ENCODE results near the gene MAMDC2. TPM values are rescaled to one million over a fixed set of nuclear protein-coding genes. Genes with fewer than 3 reads are reported as not detected.

MAMDC2 gene
- total and polyA plus RNA-seq, 2 of the 8 experiments (the other 6 are each of a cell fraction or from before 2014, with no cell fraction given): 6.1 to 15.4 TPM

- no peak for TF ChIP-seq MAFK (IDR thresholded peaks at IDR 0.05; ENCODE audit: low read depth, low read length)
- TF ChIP-seq RBBP5 (IDR thresholded peaks at IDR 0.05; ENCODE audit: borderline replicate concordance, low read depth, low read length): no peak
- TF ChIP-seq CBX5 (IDR thresholded peaks at IDR 0.05; ENCODE audit: low read depth, low read length): no peak
- no peak for TF ChIP-seq RNF2 (IDR thresholded peaks at IDR 0.05; ENCODE audit: borderline replicate concordance, low read depth, low read length, missing control alignments, poor library complexity, severe bottlenecking)
These were observed 6.1 kb downstream of the MAMDC2 start (continued) for GRCh38 chr9:70049672-70050271.

Measured in H1 (cell line).